ENCODE results near the gene LRP10. TPM values are rescaled to one million over a fixed set of nuclear protein-coding genes. Genes with fewer than 3 reads are reported as not detected.

LRP10 gene
- total RNA-seq, 2 donors from 2014 or later, result 48.9 to 67.6 TPM

GRCh38 chr14:22839159-22839779 lies 32.3 kb upstream of the LRP10 start:
- ATAC-seq (no peak), DNase-seq (ENCODE audit: low spot score in 2 of 2) (no peak)
- peaks cover 0 to 16% of the 10 kb centered on the region in 2 donors for H3K36me3 Mint-ChIP-seq
- H3K27ac Mint-ChIP-seq, result no peak overlapping the region
- no peaks in the 10 kb centered on the region for H3K9me3 Mint-ChIP-seq

GRCh38 chr14:22841311-22841710 lies 30.2 kb upstream of the LRP10 start:
- Mint-ChIP-seq H3K9me3 (no peaks in the 10 kb centered on the region), H3K27ac (no peak overlapping the region), H3K36me3 (peaks cover 0 to 10% of the 10 kb centered on the region in 2 donors)
- ATAC-seq (no peak), DNase-seq (ENCODE audit: low spot score in 2 of 2) (no peak)

- Mint-ChIP-seq H3K9me3 (no peaks in the 10 kb centered on the region), H3K36me3 (peaks cover 0 to 6% of the 10 kb centered on the region in 2 donors)
- DNase-seq (ENCODE audit: low spot score in 2 of 2), result no peak
Observed at GRCh38 chr14:22841769-22842168, 29.8 kb upstream of the LRP10 start.

GRCh38 chr14:22842211-22843122 lies 29.1 kb upstream of the LRP10 start:
- no peaks in the 10 kb centered on the region for H3K9me3 Mint-ChIP-seq
- ATAC-seq (no peak), DNase-seq (ENCODE audit: low spot score in 2 of 2) (no peak)

More at GRCh38 chr14:22841769-22842168, 29.8 kb upstream of the LRP10 start:
- ATAC-seq, result no peak
- no peak overlapping the region for H3K27ac Mint-ChIP-seq

GRCh38 chr14:22843123-22843925 lies 28.2 kb upstream of the LRP10 start:
- Mint-ChIP-seq H3K27ac (no peak overlapping the region), H3K36me3 (no peaks in the 10 kb centered on the region), H3K9me3 (no peaks in the 10 kb centered on the region)
- DNase-seq (ENCODE audit: low spot score in 2 of 2) (no peak), ATAC-seq (no peak)

More at GRCh38 chr14:22842211-22843122, 29.1 kb upstream of the LRP10 start:
- H3K27ac Mint-ChIP-seq, result no peak overlapping the region
- H3K36me3 Mint-ChIP-seq, result no peaks in the 10 kb centered on the region

- Mint-ChIP-seq H3K9me3 (no peaks in the 10 kb centered on the region), H3K36me3 (no peaks in the 10 kb centered on the region), H3K27ac (no peak overlapping the region)
- no peak for DNase-seq (ENCODE audit: low spot score in 2 of 2)
- ATAC-seq, result no peak
Observed at GRCh38 chr14:22844221-22845102, 27.1 kb upstream of the LRP10 start.

GRCh38 chr14:22845103-22845394 lies 26.5 kb upstream of the LRP10 start:
- Mint-ChIP-seq H3K9me3 (no peaks in the 10 kb centered on the region), H3K36me3 (no peaks in the 10 kb centered on the region), H3K27ac (no peak overlapping the region)
- DNase-seq (ENCODE audit: low spot score in 2 of 2) (no peak), ATAC-seq (no peak)

- H3K27ac Mint-ChIP-seq, result peak overlapping the region in 1 of 2 donors; percentile 22
- H3K9me3 Mint-ChIP-seq, result no peaks in the 10 kb centered on the region
- no peak for ATAC-seq
Observed at GRCh38 chr14:22845821-22846625, 25.5 kb upstream of the LRP10 start.

GRCh38 chr14:22846811-22847307 lies 24.7 kb upstream of the LRP10 start:
- ATAC-seq (no peak), DNase-seq (ENCODE audit: low spot score in 2 of 2) (peak in 1 of 2 donors; percentile 49)
- Mint-ChIP-seq H3K9me3 (no peaks in the 10 kb centered on the region), H3K36me3 (no peaks in the 10 kb centered on the region), H3K27ac (peak overlapping the region in 1 of 2 donors; percentile 22)

More at GRCh38 chr14:22845821-22846625, 25.5 kb upstream of the LRP10 start:
- DNase-seq (ENCODE audit: low spot score in 2 of 2), result peak in 1 of 2 donors; percentile 47
- no peaks in the 10 kb centered on the region for H3K36me3 Mint-ChIP-seq

GRCh38 chr14:22847661-22848341 lies 23.7 kb upstream of the LRP10 start:
- no peaks in the 10 kb centered on the region for H3K36me3 Mint-ChIP-seq
- ATAC-seq (no peak), DNase-seq (ENCODE audit: low spot score in 2 of 2) (peak in 1 of 2 donors; percentile 46)
- no peak overlapping the region for H3K27ac Mint-ChIP-seq
- H3K9me3 Mint-ChIP-seq, result no peaks in the 10 kb centered on the region

GRCh38 chr14:22848351-22849164 lies 23.0 kb upstream of the LRP10 start:
- Mint-ChIP-seq H3K9me3 (no peaks in the 10 kb centered on the region), H3K27ac (peak overlapping the region in 1 of 2 donors; percentile 50)
- ATAC-seq, result no peak

GRCh38 chr14:22849212-22849819 lies 22.2 kb upstream of the LRP10 start:
- no peaks in the 10 kb centered on the region for H3K9me3 Mint-ChIP-seq
- no peak for ATAC-seq
- DNase-seq (ENCODE audit: low spot score in 2 of 2), result no peak
- peak overlapping the region in 1 of 2 donors; percentile 50 for H3K27ac Mint-ChIP-seq
- H3K36me3 Mint-ChIP-seq, result no peaks in the 10 kb centered on the region

More at GRCh38 chr14:22848351-22849164, 23.0 kb upstream of the LRP10 start:
- peak in 1 of 2 donors; percentile 44 for DNase-seq (ENCODE audit: low spot score in 2 of 2)
- no peaks in the 10 kb centered on the region for H3K36me3 Mint-ChIP-seq

GRCh38 chr14:22850944-22851764 lies 20.4 kb upstream of the LRP10 start:
- H3K36me3 Mint-ChIP-seq, result peaks cover 0 to 2% of the 10 kb centered on the region in 2 donors
- DNase-seq (ENCODE audit: low spot score in 2 of 2), result peak in 1 of 2 donors; percentile 86
- peak; percentile 42 to 92 for ATAC-seq
- peak overlapping the region in 1 of 2 donors; percentile 83 for H3K27ac Mint-ChIP-seq
- no peaks in the 10 kb centered on the region for H3K9me3 Mint-ChIP-seq
